GM15510 (cell line): ENCODE measurements around the gene ZNF441.

ENCODE experiments used
- POLR2A ChIP-seq: IDR thresholded peaks from 3 replicates; pipeline ENCODE4 v1.6.1; 2011; ENCODE audit warnings: borderline replicate concordance; ENCODE audit not compliant: insufficient read length; ENCODE audit errors: extremely low read depth

ZNF441 gene

DNA sequence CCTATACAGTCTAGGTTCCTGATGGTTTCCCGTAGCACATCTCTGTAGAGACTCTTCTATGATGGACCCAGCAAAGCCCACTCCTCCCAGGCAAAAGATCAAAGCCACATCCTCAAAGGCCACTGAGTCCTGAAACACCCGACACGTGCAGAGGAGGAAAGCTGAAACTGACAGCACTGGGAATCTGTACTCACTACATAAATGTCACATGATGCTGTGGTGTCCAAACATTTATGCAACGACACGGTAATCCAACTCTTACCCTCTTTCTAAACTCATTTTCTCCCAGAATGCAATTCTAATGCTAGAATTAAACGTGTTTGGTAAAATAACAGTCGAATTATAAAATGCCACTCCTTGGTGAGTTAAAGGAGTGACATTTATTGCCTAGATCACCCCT is 7.0 kb upstream of the ZNF441 start:
- TF ChIP-seq POLR2A, result no peak

DNA sequence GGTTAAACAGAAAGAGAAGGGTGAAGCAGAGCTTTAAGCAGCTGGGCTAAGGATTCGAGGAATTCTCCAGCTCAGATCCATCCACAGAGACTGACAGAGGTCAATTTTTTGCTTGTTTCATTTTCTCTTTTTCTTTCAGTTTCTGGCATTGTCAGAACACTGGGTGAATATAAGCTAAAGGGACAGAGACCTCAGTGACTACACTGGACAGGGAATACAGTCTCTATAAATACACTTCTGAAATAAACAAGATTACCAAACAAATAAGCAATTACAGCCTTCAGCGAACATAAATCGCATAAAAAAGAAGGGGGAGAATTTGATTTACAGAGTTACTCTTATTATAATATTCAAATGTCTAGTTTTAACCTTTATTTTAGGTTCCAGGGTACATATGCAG is 3.7 kb upstream of the ZNF441 start:
- TF ChIP-seq POLR2A, result no peak

DNA sequence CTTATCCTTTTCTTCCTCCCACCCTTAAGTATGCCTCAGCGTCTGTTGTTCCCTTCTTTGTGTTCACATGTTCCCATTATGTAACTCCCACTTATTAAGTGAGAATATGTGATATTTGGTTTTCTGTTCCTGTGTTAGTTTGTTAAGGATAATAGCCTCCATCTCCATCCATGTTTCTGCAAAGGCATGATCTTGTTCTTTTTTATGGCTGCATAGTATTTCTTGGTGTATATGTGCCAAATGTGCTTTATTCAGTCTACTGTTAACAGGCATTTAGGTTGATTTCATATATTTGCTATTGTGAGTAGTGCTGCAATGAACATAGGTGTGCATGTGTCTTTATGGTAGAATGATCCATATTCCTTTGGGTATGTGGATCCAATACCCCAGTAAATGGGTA is 3.2 kb upstream of the ZNF441 start:
- TF ChIP-seq POLR2A, result no peak

DNA sequence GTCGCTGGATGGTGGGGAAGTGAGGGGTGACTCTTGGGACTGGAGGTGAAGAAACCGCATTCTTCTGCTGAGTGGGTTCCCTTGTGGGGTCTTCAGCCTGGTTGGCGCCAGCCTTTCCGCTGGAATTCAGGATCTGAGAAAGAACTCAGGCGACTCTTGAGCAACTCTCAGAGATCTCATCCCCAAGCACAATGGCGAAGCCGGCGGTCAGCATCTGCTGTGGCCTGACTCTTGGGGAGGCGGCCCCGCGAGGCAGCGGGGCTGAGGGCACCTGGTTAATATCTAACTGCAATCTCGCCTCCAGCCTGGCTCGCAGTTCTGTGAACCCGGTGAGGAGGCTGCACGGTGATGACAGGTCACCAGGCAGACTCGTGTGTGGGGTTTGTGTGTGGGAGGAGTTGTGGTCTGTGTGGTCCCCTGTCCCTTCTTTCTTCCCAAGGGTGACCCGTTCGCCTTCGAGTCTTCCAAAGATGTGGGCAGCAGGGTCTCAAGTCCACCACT is 883 bp downstream of the ZNF441 start:
- peak; percentile 38 for TF ChIP-seq POLR2A

DNA sequence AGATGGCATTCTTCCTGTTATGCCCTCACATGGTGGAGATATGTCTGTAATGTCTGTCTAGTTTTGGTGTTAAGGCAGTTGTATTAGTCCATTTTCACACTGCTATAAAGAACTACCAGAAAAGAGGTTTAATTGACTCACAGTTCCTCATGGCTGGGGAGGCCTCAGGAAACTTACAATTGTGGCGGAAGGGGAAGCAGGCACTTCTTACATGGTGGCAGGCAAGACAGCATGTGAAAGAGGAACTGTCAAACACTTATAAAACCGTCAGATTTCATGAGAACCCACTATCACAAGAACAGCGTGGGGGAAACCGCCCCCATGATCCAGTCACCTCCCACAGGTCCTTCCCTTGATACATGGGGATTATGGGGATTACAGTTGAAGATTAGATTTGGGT is 3.2 kb downstream of the ZNF441 start:
- TF ChIP-seq POLR2A, result no peak

DNA sequence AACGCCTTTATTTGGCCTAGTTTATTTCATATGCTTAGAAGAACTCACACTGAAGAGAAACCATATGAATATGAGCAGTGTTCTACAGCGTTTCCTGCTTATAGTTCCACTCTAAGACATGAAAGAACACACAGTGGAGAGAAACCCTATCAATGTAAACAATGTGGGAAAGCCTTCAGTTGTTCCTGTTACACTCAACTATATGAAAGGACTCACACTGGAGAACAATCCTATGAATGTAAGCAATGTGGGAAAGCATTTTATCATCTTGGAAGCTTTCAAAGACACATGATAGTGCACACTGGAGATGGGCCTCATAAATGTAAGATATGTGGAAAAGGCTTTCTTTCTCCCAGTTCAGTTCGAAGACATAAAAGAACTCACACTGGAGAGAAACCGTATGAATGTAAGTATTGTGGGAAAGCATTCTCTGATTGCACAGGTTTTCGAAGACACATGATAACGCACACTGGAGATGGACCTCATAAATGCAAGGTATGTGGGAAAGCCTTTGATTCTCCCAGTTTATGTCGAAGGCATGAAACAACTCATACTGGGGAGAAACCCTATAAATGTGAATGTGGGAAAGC is 13.7 kb downstream of the ZNF441 start:
- no peak for TF ChIP-seq POLR2A

DNA sequence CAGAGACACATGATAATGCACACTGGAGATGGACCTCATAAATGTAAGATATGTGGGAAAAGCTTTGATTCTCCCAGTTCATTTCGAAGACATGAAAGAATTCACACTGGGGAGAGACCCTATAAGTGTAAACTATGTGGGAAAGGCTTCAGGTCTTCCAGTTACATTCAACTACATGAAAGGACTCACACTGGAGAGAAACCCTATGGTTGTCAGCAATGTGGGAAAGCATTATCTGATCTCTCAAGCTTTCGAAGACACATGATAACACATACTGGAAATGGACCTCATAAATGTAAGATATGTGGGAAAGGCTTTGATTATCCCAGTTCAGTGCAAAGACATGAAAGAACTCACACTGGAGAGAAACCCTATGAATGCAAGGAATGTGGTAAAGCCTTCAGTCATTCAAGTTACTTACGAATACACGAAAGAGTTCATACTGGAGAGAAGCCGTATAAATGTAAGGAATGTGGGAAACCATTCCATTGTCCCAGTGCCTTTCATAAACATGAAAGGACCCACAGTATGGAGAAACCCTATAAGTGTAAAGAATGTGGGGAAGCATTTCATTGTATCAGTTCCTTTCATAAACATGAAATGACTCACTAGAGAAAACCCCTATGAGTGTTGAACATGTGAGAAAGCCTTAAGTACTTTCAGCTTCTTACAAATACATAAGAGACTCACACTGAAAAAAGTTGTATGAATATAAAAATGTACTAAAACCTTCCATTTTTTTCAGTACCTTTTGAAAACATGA is 14.7 kb downstream of the ZNF441 start:
- TF ChIP-seq POLR2A, result no peak

DNA sequence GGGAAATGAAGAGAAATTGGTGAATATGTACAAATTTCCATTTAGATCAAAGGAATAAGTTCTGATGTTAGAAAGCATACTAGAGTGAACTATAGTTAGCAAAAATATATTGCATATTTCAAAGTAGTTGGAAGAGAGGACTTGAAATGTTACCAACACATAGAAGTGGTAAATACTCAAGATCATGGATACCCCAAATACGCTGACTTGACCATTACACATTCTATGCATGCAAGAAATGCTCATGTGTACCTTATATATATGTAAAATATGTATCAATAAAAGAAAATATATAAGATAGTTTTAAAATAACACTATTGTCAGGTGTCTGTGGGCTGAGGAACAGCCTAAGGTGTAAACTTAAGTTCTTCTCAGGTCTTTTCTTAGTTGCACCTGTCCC is 17.0 kb downstream of the ZNF441 start:
- no peak for TF ChIP-seq POLR2A

DNA sequence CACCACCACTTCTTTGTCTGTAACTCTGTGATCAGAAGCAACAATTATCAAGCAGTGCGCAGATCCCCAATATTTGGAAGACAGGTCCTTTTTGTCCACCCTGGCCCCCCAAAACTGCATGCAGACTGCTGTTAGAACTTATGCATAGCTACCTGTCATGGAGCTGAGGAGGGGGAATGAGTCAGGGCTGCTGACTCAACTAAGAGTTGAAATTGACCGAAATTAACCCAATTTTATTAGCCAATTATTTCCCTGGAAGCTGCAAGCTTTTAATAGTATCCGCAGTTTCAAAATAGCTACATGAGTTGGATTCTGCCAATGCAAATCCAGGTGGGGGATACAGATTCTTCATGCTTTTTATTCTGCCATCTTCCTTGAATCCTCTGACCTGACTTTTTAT is 17.6 kb downstream of the ZNF441 start:
- no peak for TF ChIP-seq POLR2A

DNA sequence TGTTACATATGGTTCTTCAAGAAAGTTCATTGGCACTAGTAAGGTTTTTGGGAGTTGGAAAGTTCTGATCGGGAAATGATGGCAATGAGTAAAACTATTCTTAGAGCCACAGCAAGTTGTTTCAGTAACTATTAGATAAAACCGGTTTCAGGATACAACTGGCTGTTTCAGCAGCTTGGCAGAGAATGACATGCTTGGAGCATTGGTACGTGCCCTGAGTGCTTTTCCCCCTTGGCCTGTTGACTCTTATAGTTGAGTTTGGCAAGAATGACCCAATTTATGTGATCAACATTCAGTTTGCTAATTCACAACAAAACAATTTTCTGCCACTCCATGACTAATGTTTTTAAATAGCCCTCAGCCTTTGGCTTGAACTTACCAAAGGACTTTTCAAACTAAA is 20.7 kb downstream of the ZNF441 start:
- TF ChIP-seq POLR2A, result no peak

DNA sequence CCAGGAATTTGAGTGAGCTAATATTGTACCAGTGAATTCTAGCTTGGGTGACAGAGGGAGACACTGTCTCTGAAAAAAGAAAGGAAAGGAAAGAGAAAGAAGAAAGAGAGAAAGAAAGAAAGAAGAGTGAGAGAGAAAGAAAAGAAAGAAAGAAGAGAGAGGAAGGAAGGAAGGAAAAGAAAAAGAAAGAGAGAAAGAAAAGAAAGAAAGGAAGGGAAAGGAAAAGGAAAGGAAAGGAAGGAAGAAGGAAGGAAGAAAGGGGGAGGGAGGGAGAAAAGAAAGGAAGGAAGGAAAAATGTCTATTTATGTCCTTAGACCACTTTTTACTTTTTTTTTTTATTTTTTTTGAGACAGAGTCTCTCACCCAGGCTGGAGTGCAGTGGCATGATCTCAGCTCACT is 26.1 kb downstream of the ZNF441 start:
- no peak for TF ChIP-seq POLR2A

DNA sequence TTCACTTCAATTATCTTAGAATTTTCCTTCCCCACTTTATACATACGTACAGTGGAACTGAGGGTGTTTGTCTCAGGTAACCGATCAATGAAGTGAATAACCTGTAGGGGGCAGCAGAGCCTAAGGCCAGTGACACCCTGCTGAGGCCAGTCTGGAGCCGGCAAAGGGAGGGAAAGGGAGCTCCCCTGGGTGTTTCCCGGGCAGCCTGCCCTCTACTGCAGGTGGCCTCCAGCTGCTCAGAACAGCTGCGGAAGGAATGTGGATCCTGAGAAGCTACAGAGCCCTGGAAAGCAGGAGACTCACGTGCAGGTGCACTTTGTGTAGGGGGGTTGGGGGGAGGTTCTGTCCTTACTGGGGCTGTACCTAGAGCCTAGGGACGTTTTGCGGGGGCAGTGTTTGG is 30.7 kb downstream of the ZNF441 start:
- no peak for TF ChIP-seq POLR2A

DNA sequence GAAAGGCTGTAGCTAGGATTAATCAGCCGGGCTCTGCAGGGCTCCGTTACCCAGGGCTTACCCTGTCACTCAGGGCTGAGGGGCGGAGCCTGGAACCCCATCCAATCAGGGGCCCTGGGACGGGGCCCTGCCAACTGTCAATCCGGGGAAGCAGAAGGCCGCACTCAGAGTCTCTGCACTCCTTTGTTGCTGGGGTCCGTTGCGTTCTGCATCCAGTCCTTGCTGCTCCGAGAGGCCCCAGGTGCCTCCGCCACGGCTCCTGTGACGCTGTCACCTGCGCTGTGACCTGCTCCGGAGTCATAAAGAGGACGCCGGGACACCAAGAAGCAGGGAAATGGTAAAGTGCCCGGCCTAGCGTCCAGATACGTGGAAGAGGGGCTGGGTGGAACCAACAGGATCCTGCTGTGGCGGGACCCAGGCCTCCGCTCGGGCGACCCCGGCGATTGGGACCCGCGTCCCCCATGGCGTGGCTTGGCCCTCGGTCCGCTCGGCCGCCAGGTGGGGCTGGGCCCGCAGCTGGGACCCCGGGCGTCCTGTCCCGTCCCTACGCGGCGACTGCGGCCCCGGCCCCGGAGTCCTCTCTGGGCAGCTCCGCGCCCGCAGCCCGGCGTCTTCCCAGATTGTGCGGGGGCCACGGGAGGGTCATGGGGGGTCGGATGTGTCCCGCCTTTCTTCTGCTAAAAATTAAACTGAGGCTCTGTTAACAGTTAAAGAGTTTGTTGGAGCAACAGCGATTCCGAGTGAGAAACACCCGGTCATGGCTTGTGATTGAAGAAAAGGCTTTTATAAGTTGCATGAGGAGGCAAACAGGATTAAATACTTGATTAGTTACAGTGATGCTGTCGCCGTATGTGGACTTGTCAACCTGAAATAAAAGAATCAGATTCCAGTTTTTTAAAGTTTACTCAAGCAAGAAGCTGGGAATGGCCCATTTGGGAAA is 31.9 kb downstream of the ZNF441 start, which contains the start of gene ZNF491:
Gene ZNF491 (plus strand): TSS at position 133 of the 940 bp plus-strand sequence. CDS start 7,431 bp downstream, outside the sequence.
- peak; percentile 70 for TF ChIP-seq POLR2A

DNA sequence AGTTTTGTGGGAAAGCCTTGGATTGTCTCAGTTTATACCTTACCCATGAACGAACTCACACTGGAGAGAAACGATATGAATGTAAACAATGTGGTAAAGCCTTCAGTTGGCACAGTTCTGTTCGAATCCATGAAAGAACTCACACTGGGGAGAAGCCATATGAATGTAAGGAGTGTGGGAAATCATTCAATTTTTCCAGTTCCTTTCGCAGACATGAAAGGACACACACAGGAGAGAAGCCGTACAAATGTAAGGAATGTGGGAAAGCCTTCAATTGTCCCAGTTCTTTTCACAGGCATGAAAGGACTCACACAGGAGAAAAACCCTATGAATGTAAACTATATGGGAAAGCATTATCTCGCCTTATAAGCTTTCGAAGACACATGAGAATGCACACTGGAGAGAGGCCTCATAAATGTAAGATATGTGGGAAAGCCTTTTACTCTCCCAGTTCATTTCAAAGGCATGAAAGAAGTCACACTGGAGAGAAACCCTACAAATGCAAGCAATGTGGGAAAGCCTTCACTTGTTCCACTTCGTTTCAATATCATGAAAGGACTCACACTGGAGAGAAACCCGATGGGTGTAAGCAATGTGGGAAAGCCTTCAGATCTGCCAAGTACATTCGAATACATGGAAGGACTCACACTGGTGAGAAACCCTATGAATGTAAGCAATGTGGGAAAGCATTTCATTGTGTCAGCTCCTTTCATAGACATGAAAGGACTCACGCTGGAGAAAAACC is 39.7 kb downstream of the ZNF441 start:
- TF ChIP-seq POLR2A, result no peak

DNA sequence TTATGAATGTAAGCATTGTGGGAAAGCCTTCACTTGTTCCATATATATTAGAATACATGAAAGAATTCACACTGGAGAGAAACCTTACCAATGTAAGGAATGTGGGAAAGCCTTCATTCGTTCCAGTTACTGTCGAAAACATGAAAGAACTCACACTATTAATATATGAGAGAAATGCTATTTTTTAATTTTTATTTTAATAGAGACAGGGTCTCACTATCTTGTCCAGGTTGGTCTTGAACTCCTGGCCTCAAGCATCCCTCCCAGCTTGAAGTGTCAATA is 40.2 kb downstream of the ZNF441 start:
- TF ChIP-seq POLR2A, result no peak
